ENCODE data around the gene ITGA2.

The ITGA2 gene

DNA sequence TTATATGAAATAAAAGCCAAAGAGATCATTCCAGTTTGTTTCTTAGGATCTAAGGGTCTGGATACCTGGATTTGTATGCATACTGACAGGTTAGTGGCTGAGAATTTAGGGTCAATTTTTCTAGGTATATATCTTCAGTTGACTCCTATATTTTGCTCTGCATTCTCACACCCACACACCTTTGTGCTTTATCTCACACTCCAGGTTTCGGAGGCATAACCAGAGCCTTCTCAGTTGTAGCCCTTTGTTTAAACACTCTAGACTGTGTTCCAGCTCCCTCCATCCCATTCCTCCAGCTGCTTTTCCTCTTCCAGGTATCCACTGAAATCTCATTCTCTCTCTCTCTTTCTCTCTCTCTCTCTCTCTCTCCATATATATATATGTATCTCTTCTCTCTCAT, 131.0 kb downstream of the ITGA2 start:
- no peaks in the 10 kb centered on the region for H3K9me3 ChIP-seq (ENCODE audit: insufficient read depth, low read length)
- no peak overlapping the region for H3K4me2 ChIP-seq (ENCODE audit: low read depth, low read length, poor library complexity, severe bottlenecking)
- no peaks in the 10 kb centered on the region for H3K9me2 ChIP-seq (replicated peaks; ENCODE audit: insufficient read depth, low read length)
- H4K20me1 ChIP-seq (ENCODE audit: low read depth, low read length) = no peaks in the 10 kb centered on the region
- H3K36me3 ChIP-seq (ENCODE audit: low read length) = no peaks in the 10 kb centered on the region
- no peaks in the 10 kb centered on the region for H3F3A ChIP-seq (ENCODE audit: insufficient read depth)
- no peak overlapping the region for H3K27ac ChIP-seq (ENCODE audit: low read depth, low read length)
- H2AFZ ChIP-seq (ENCODE audit: low read depth, low read length, severe bottlenecking) = no peak overlapping the region
- H3K9ac ChIP-seq (ENCODE audit: low read length) = no peak overlapping the region
- no peaks in the 10 kb centered on the region for H3K27me3 ChIP-seq (ENCODE audit: low read length)
- no peak overlapping the region for H3K4me3 ChIP-seq (ENCODE audit: insufficient read depth, low read length, poor library complexity, severe bottlenecking)
- no peaks in the 10 kb centered on the region for H3K79me2 ChIP-seq (ENCODE audit: insufficient read depth, low read length)
- TF ChIP-seq EZH2phosphoT487 (conservative IDR thresholded peaks at IDR 0.05; ENCODE audit: low read length) = no peak
- TF ChIP-seq, protein P1, sequence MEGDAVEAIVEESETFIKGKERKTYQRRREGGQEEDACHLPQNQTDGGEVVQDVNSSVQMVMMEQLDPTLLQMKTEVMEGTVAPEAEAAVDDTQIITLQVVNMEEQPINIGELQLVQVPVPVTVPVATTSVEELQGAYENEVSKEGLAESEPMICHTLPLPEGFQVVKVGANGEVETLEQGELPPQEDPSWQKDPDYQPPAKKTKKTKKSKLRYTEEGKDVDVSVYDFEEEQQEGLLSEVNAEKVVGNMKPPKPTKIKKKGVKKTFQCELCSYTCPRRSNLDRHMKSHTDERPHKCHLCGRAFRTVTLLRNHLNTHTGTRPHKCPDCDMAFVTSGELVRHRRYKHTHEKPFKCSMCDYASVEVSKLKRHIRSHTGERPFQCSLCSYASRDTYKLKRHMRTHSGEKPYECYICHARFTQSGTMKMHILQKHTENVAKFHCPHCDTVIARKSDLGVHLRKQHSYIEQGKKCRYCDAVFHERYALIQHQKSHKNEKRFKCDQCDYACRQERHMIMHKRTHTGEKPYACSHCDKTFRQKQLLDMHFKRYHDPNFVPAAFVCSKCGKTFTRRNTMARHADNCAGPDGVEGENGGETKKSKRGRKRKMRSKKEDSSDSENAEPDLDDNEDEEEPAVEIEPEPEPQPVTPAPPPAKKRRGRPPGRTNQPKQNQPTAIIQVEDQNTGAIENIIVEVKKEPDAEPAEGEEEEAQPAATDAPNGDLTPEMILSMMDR (IDR thresholded peaks at IDR 0.05; ENCODE audit: insufficient read depth, low read length, poor library complexity, severe bottlenecking) = no peak

DNA sequence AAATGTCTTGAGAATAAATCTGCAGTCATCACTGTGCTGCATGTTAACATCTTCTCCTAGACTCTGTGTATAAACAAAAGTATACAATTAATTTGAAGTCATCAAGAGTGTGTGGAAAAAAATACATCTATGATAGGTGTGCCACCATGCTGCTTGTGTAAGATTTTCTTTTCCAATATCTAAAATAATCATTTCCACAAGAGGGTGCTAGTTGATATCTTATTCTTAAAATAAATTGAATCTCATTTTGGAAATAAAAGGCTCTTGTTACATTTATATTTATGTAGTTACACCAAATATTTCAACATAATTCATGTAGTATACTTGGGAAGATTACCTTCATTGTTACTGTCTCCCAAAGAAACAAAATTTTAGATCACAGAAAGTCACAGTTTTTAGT, 134.6 kb downstream of the ITGA2 start:
- Histone ChIP-seq H3K79me2 (ENCODE audit: insufficient read depth, low read length) (no peaks in the 10 kb centered on the region), H3F3A (ENCODE audit: insufficient read depth) (no peaks in the 10 kb centered on the region), H2AFZ (ENCODE audit: low read depth, low read length, severe bottlenecking) (no peak overlapping the region), H3K9me3 (ENCODE audit: insufficient read depth, low read length) (no peaks in the 10 kb centered on the region), H3K4me2 (ENCODE audit: low read depth, low read length, poor library complexity, severe bottlenecking) (no peak overlapping the region), H3K9ac (ENCODE audit: low read length) (no peak overlapping the region), H3K4me3 (ENCODE audit: insufficient read depth, low read length, poor library complexity, severe bottlenecking) (no peak overlapping the region), H3K36me3 (ENCODE audit: low read length) (no peaks in the 10 kb centered on the region), H3K27ac (ENCODE audit: low read depth, low read length) (no peak overlapping the region), H3K9me2 (replicated peaks; ENCODE audit: insufficient read depth, low read length) (no peaks in the 10 kb centered on the region), H3K27me3 (ENCODE audit: low read length) (no peaks in the 10 kb centered on the region), H4K20me1 (ENCODE audit: low read depth, low read length) (no peaks in the 10 kb centered on the region)
- TF ChIP-seq EZH2phosphoT487 (conservative IDR thresholded peaks at IDR 0.05; ENCODE audit: low read length) = no peak
- TF ChIP-seq, protein P1 (IDR thresholded peaks at IDR 0.05; ENCODE audit: insufficient read depth, low read length, poor library complexity, severe bottlenecking) = no peak

DNA sequence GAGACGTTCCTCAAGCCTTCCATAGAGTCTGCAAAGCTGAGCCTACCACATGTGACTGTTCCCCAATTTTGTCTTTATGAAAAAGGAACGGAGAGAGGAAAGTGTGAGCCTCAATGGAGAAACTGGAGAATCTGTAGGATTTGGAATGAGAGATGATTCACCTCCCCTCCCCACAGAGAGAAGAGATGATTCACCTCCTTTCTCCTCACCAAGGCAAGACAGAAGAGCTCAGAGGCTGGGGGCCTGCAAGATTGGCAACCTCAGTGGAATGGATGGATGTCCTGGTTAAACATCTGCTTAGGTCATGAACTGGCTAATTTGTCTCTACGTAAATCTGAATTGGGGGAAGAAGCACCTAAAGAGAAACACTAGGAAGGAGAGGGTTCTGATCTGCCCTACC, 137.4 kb downstream of the ITGA2 start:
- no peaks in the 10 kb centered on the region for H4K20me1 ChIP-seq (ENCODE audit: low read depth, low read length)
- no peaks in the 10 kb centered on the region for H3K79me2 ChIP-seq (ENCODE audit: insufficient read depth, low read length)
- H3K36me3 ChIP-seq (ENCODE audit: low read length) = no peaks in the 10 kb centered on the region
- H3K9me3 ChIP-seq (ENCODE audit: insufficient read depth, low read length) = no peaks in the 10 kb centered on the region
- TF ChIP-seq, protein P1 (IDR thresholded peaks at IDR 0.05; ENCODE audit: insufficient read depth, low read length, poor library complexity, severe bottlenecking) = no peak
- no peak for TF ChIP-seq EZH2phosphoT487 (conservative IDR thresholded peaks at IDR 0.05; ENCODE audit: low read length)
- no peaks in the 10 kb centered on the region for H3F3A ChIP-seq (ENCODE audit: insufficient read depth)
- no peaks in the 10 kb centered on the region for H3K9me2 ChIP-seq (replicated peaks; ENCODE audit: insufficient read depth, low read length)
- H2AFZ ChIP-seq (ENCODE audit: low read depth, low read length, severe bottlenecking) = no peak overlapping the region
- no peak overlapping the region for H3K4me3 ChIP-seq (ENCODE audit: insufficient read depth, low read length, poor library complexity, severe bottlenecking)
- no peak overlapping the region for H3K9ac ChIP-seq (ENCODE audit: low read length)
- no peak overlapping the region for H3K27ac ChIP-seq (ENCODE audit: low read depth, low read length)
- no peaks in the 10 kb centered on the region for H3K27me3 ChIP-seq (ENCODE audit: low read length)
- H3K4me2 ChIP-seq (ENCODE audit: low read depth, low read length, poor library complexity, severe bottlenecking) = no peak overlapping the region
